Upper lobe of left lung (tissue), 4 donors: ENCODE measurements around the gene PRAF2.

Experiments used
- CTCF ChIP-seq, 6 experiments: fragments of 450-650 bp in 4 of 6; fragments of 200-600 bp in 2 of 6; sonication (generic) in 2 of 6; IDR thresholded peaks; one replicate each; pipeline ENCODE4 v1.5.1; 2016 to 2019; ENCODE audit warnings: antibody characterized with exemption in 6 of 6
- POLR2A ChIP-seq, 4 donors: fragments of 450-650 bp; IDR thresholded peaks; one replicate each; pipeline ENCODE4 v1.5.1; 2016 to 2017; ENCODE audit warnings: antibody characterized with exemption in 4 of 4, mild to moderate bottlenecking in 2 of 4
- POLR2AphosphoS5 ChIP-seq, 2 donors: sonication (generic); formaldehyde crosslinking; IDR thresholded peaks; one replicate each; pipeline ENCODE4 v1.5.1; 2017; ENCODE audit warnings: antibody characterized with exemption in 2 of 2

- TF ChIP-seq CTCF (IDR thresholded peaks at IDR 0.05) (no peak), POLR2A (IDR thresholded peaks at IDR 0.05) (peak in 1 of 4 donors; percentile 39), POLR2AphosphoS5 (IDR thresholded peaks at IDR 0.05) (peak; percentile 28 to 63)
These were observed 20.4 kb downstream of the PRAF2 start for GRCh38 chrX:49053223-49054072.
